GM21576 (cell line): ENCODE results near the gene PPM1H.
A peak's percentile ranks its signal among the peaks of the same experiment; 100 is the strongest.

Experiments used
- ATAC-seq: cut with Tn5 transposase; IDR thresholded peaks from one replicate; pipeline ENCODE4 v1.9.1; 2021; ENCODE audit warnings: mild to moderate bottlenecking, moderate library complexity; ENCODE audit not compliant: unreplicated experiment

Gene PPM1H

GRCh38 chr12:62802321-62802720 lies 132.6 kb downstream of the PPM1H start:
- ATAC-seq: no peak

GRCh38 chr12:62801796-62802195 lies 133.2 kb downstream of the PPM1H start:
- no peak for ATAC-seq

GRCh38 chr12:62800707-62801400 lies 134.1 kb downstream of the PPM1H start:
- no peak for ATAC-seq

- ATAC-seq: no peak
Observed at GRCh38 chr12:62799766-62800406, 135.1 kb downstream of the PPM1H start.

- ATAC-seq: peak; percentile 86
Observed at GRCh38 chr12:62799126-62799736, 135.7 kb downstream of the PPM1H start.

- no peak for ATAC-seq
Observed at GRCh38 chr12:62794218-62794583, 140.7 kb downstream of the PPM1H start.

- ATAC-seq: no peak
Observed at GRCh38 chr12:62793256-62794217, 141.4 kb downstream of the PPM1H start.

GRCh38 chr12:62792236-62792870 lies 142.6 kb downstream of the PPM1H start:
- no peak for ATAC-seq

- no peak for ATAC-seq
Observed at GRCh38 chr12:62789851-62790250, 145.1 kb downstream of the PPM1H start.

GRCh38 chr12:62787611-62788010 lies 147.3 kb downstream of the PPM1H start:
- no peak for ATAC-seq

- ATAC-seq: no peak
Observed at GRCh38 chr12:62787023-62787422, 147.9 kb downstream of the PPM1H start.

GRCh38 chr12:62785941-62786559 lies 148.9 kb downstream of the PPM1H start:
- ATAC-seq: no peak

GRCh38 chr12:62784576-62784975 lies 150.4 kb downstream of the PPM1H start:
- ATAC-seq: no peak

- ATAC-seq: no peak
Observed at GRCh38 chr12:62783881-62784280, 151.1 kb downstream of the PPM1H start.

GRCh38 chr12:62781136-62781880 lies 153.6 kb downstream of the PPM1H start:
- no peak for ATAC-seq

GRCh38 chr12:62779488-62779887 lies 155.5 kb downstream of the PPM1H start:
- no peak for ATAC-seq

- ATAC-seq: no peak
Observed at GRCh38 chr12:62778187-62778586, 156.8 kb downstream of the PPM1H start.

GRCh38 chr12:62776997-62777396 lies 158.0 kb downstream of the PPM1H start:
- no peak for ATAC-seq

- ATAC-seq: no peak
Observed at GRCh38 chr12:62776575-62776974, 158.4 kb downstream of the PPM1H start.

GRCh38 chr12:62774794-62775193 lies 160.2 kb downstream of the PPM1H start:
- no peak for ATAC-seq
